Fibroblast of the aortic adventitia (primary cell): ENCODE data around the gene BST2. TPM values are rescaled to one million over a fixed set of nuclear protein-coding genes. Genes with fewer than 3 reads are reported as not detected.

Experiments
- DNase-seq: peaks from one replicate; pipeline ENCODE4 v3.0.0-alpha.2; 2010; ENCODE audit warnings: low read depth
- H3K4me3 ChIP-seq: 2 replicates; pipeline ENCODE4 v1.5.1; 2011; ENCODE audit warnings: low read depth, mild to moderate bottlenecking, control low read depth, low read length, moderate library complexity
- CTCF ChIP-seq: IDR thresholded peaks from 2 replicates; pipeline ENCODE4 v1.5.1; 2011; ENCODE audit warnings: mild to moderate bottlenecking, low read length, control low read depth, inconsistent platforms; ENCODE audit not compliant: insufficient read depth
- total RNA-seq: library from RNA; depleted of rRNA; stranded (reverse); fragments of >200 nt; gene quantifications from 2 replicates; pipeline ENCODE4 v1.2.3, GENCODE V29; 2012; ENCODE audit warnings: low replicate concordance

BST2 gene
- total RNA-seq, 1 donor, result 9.8 TPM

- no peak for DNase-seq
Measured at GRCh38 chr19:17429641-17430113, 24.2 kb upstream of the BST2 start.

GRCh38 chr19:17424743-17425365 is 19.4 kb upstream of the BST2 start:
- no peak overlapping the region for H3K4me3 ChIP-seq
- peak; percentile 56 for TF ChIP-seq CTCF
- DNase-seq, result peak; percentile 16

More at GRCh38 chr19:17429641-17430113, 24.2 kb upstream of the BST2 start:
- no peak for TF ChIP-seq CTCF
- H3K4me3 ChIP-seq, result no peak overlapping the region

GRCh38 chr19:17423429-17424208 is 18.2 kb upstream of the BST2 start:
- no peak for TF ChIP-seq CTCF
- DNase-seq, result no peak
- H3K4me3 ChIP-seq, result no peak overlapping the region

DNA sequence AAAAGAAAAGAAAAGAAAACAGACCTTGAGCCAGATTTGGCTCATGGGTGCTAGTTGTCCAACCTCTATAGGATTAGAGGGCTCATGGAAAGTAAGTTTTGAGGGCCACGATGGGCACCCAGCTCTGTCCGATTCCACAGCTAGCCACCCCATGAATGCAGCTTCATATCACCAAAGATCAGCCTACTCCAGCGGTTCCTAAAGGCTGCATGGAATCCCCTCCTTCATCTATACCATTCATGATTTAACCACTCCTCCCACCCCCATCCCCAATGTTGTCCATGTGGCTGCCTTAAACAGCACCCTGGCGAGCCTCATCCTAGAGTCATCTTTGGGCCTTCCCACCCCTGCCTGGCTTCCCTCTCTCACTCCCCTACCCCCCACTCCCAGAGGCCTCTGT is 16.5 kb upstream of the BST2 start:
- no peak for DNase-seq

GRCh38 chr19:17420475-17420924 is 15.1 kb upstream of the BST2 start:
- DNase-seq, result no peak
- TF ChIP-seq CTCF, result no peak
- H3K4me3 ChIP-seq, result peak overlapping the region; percentile 90

More for the DNA sequence above, 16.5 kb upstream of the BST2 start:
- no peak overlapping the region for H3K4me3 ChIP-seq
- no peak for TF ChIP-seq CTCF

DNA sequence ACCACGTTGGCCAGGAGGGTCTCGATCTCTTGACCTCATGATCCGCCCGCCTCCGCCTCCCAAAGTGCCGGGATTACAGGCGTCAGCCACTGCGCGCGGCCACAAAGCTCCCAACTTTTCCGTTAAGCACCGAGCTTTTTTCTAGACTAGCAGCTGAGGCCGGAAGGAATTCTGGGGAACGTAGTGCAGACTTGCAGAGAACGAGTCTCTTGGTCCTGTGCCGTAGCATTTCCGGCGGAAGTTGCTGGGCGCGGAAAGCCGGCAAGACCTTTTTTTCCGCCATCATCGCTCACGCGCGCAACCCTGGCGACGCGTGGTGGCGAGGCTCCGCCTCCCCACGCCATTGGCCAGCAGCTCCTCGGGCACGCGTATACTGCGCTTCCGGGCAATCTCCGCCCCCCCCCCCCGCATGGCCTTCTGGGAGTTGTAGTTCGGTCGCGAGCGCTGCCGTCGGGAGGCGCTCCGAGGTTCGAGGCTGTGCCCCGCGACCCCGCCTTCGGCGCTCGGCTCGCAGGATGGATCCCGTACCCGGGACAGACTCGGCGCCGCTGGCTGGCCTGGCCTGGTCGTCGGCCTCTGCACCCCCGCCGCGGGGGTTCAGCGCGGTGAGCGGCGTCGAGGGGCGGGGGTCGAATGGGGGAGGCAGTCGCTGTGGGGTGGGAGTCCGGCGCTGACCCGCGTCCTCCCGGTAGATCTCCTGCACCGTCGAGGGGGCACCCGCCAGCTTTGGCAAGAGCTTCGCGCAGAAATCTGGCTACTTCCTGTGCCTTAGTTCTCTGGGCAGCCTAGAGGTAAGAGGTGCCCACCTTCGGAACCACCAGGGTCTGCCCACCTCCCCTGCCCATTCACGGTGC is 14.4 kb upstream of the BST2 start, which contains the start of gene MVB12A:
TSS of gene MVB12A (plus strand) at position 427 of the 854 bp plus-strand sequence. CDS start at position 516, 89 bp downstream.
- DNase-seq, result peak; percentile 99
- no peak for TF ChIP-seq CTCF
- H3K4me3 ChIP-seq, result peak within 1 kb of the TSS; percentile 90
